GM21717 (cell line): ENCODE measurements around the gene MAN2A1.

Experiments used
- ATAC-seq: cut with Tn5 transposase; IDR thresholded peaks from one replicate; pipeline ENCODE4 v1.9.1; 2021; ENCODE audit warnings: mild to moderate bottlenecking, moderate library complexity; ENCODE audit not compliant: unreplicated experiment

The MAN2A1 gene

DNA sequence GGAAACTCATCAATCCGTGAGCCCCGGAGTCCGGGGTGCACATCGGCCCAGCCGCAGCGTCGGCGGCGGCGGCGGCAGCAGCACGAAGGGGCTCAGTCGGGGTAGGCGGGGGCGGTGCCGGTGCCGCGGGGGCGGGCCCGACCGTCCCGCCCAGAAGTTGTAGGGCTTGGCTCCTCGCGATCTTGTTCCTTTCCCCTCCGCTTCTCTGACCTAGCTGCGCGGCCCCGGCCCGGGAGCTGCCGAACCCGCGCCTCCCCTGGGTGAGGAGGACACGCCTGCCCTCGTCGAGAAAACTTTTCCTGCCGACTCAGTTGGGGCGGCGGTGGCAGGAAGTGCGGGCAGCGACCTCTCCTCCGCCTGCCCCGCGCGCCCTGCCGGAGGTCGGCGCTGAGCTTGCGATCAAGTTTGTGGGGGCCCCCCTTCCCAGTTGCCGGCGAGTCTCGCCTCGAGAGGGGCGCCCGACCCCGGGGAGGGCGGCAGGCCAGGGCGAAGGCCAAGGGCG, at the start of gene MAN2A1:
TSS of gene MAN2A1 (plus strand) at position 188 of the 502 bp plus-strand sequence. CDS start 491 bp downstream, outside the sequence.
- peak; percentile 63 for ATAC-seq

DNA sequence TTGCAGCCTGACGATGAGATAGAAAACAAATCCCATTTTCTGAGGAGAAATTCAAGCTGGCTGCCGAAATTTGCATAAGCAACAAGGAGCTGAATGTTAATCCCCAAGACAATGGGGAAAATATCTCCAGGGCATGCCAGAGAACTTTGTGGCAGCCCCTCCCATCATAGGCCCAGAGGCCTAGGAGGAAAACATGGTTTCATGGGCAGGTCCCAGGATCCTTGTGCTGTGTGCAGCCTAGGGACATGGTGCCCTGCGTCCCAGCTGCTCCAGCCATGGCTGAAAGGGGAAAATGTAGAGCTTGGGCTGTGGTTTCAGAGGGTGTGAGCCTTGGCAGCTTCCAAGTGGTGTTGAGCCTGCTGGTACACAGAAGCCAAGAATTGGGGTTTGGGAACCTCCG, 48.8 kb upstream of the MAN2A1 start:
- ATAC-seq = no peak

- no peak for ATAC-seq
Observed at GRCh38 chr5:109643791-109644350, 45.9 kb upstream of the MAN2A1 start.

GRCh38 chr5:109644829-109645228, 44.9 kb upstream of the MAN2A1 start:
- no peak for ATAC-seq

GRCh38 chr5:109645707-109646192, 44.0 kb upstream of the MAN2A1 start:
- ATAC-seq = no peak

- no peak for ATAC-seq
Observed at GRCh38 chr5:109649318-109649717, 40.4 kb upstream of the MAN2A1 start.

- no peak for ATAC-seq
Observed at GRCh38 chr5:109650493-109650892, 39.2 kb upstream of the MAN2A1 start.

DNA sequence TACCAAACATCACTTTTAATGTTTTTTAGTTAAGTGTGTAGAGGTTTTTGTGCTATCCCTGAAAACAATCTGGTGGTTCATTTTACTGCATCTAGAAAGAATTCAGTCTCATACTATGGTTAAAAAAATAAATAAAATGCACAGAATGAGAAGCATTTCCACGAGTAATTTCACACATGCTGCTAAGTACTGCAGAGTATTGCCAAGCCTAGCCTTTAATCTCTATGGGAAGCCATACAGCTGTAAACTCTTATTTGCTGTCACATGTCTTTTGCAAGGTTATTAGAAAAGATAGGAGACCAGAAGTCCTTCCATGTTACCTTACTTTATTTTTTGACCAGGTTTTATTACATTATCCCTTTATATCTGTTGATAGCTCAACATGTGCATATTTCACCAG, 37.6 kb upstream of the MAN2A1 start:
- no peak for ATAC-seq

DNA sequence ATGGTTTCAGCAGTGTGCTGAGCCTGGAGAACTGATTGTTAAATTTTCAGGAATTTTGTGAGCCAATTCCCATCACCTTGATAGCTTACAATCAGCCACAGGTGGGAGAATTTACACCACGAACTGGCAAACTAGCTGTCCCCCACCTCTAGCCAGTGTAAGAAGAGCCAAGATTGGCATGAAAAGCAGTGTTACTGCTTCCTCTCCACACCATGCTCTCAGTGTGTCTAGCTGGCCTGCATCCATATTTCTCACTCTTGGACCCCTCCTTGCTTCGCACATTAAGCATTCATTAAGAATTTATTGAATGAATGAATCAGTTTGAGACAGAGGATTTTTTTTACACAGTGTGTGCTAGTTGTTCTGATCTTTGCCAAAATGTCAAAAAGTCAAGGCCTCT, 36.7 kb upstream of the MAN2A1 start:
- no peak for ATAC-seq

GRCh38 chr5:109653561-109654239, 36.0 kb upstream of the MAN2A1 start:
- no peak for ATAC-seq

- no peak for ATAC-seq
Observed at GRCh38 chr5:109654455-109654854, 35.3 kb upstream of the MAN2A1 start.

DNA sequence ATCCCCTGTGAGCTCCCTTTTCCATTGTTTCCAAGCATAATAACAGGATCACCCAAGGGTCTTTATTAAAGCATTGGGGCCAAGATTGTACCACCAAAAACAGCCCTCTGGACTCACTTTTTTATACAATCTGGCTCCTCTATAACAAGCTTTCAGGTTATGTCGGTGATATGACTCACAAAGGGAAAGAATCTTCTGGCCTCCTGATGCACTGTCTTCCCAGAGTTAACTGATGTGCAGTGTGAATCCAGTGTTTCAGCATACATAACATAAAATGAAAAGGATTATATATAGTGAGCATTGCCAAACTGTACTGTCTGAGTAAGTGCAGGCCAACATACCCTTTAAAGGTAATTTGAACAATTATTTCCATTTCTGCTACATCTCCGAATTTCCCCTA, 33.9 kb upstream of the MAN2A1 start:
- ATAC-seq = no peak

DNA sequence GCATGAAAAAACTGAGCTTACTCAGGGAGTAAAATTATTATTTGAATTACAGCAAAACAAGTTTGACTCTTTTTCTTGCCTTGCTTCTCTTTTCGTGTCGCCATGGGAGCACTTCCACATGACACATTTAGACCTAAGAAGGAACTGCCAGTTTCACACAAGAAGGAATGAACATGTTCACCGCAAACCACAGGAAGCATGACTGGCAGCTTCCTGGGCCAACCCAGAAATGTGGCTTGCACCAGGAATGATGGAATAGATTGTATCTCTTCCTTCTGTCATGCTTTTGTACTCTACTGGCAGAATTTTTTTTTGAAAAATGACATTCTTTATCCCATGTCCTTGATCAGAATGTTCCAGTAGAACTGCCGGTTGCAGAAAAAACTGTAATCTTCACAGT, 32.9 kb upstream of the MAN2A1 start:
- no peak for ATAC-seq

DNA sequence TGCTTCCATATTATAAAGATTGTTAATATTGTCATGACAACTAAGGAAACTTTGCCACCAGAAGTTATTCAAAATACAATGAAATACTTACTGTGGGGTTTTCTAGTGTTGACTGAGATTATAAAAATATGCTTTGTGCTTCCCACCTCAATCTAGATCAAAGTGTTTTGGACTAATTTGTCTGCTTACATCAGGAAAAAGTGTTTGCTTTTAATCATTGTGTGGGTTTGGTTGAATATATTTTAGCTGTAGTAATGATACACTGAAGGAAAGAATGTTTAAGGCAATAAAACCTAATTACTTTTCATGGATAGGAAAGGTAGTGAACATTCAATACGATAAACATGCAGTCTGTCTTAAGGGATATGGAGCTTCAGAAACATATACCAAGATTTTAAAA, 29.8 kb upstream of the MAN2A1 start:
- ATAC-seq = no peak

DNA sequence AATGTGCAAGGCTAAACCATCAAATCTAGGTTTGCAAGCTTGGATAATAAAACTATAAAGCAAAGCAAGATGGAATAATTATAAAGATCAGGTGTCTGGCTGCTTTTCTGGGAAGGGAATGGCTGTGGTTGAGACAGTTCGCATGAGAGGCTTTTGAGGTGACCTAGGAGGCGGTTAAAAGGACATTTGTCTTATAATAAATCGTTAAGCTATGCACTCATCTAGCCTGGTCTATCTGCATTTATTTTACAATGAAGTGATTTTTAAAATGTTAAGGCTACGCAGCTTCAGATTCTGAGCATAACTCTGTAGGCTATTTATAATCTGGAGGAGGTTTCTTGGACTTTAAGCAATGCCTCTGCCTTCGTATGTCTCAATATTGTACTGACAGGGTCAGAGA, 29.4 kb upstream of the MAN2A1 start:
- no peak for ATAC-seq

DNA sequence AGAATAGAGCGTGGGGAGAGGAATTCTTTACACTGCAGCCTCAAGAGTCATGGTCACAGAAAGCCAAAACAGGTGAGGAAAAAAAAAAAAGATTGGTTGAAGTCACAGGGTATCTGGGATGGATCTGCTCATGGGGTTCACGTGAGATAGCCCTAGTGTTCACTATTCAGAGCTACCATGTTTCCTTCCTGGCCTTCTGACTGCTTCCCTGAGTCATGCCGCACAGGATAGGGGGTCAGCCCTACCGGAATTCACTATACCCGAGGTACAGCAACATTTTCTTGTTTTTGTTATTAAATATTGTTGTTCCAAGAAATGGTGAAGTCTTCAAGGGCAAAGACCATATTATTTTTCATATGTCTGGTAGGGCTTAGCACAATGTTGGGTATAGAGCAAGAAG, 21.5 kb upstream of the MAN2A1 start:
- ATAC-seq = no peak

GRCh38 chr5:109668668-109669422, 20.9 kb upstream of the MAN2A1 start:
- peak; percentile 82 for ATAC-seq

GRCh38 chr5:109669991-109670706, 19.6 kb upstream of the MAN2A1 start:
- ATAC-seq = no peak

- no peak for ATAC-seq
Observed at GRCh38 chr5:109671136-109671535, 18.6 kb upstream of the MAN2A1 start.

DNA sequence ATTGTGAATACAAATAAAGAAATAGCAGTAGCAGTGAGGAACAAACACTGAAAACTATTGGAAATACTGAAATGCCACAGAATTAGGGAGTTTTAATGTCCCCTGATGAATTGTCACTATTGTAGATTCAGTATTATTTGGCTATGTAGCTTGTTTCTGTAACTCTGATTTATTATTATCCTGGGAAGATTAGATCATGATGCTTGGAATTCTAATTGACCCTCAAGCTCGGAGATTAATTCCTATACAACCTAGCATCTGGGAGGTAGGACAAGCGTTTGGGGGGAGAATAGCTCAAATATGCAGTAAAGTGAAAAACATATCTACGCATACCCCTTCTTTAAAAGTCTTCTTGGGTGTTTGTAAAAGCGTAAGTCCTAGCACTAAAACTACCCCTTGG, 15.1 kb upstream of the MAN2A1 start:
- ATAC-seq = no peak

GRCh38 chr5:109676920-109677319, 12.8 kb upstream of the MAN2A1 start:
- ATAC-seq = no peak
